GM21825 (cell line): ENCODE results near the gene APLP2.

ENCODE experiments used
- ATAC-seq: cut with Tn5 transposase; IDR thresholded peaks from one replicate; pipeline ENCODE4 v1.9.1; 2021; ENCODE audit warnings: mild to moderate bottlenecking, moderate library complexity; ENCODE audit not compliant: unreplicated experiment

The APLP2 gene

DNA sequence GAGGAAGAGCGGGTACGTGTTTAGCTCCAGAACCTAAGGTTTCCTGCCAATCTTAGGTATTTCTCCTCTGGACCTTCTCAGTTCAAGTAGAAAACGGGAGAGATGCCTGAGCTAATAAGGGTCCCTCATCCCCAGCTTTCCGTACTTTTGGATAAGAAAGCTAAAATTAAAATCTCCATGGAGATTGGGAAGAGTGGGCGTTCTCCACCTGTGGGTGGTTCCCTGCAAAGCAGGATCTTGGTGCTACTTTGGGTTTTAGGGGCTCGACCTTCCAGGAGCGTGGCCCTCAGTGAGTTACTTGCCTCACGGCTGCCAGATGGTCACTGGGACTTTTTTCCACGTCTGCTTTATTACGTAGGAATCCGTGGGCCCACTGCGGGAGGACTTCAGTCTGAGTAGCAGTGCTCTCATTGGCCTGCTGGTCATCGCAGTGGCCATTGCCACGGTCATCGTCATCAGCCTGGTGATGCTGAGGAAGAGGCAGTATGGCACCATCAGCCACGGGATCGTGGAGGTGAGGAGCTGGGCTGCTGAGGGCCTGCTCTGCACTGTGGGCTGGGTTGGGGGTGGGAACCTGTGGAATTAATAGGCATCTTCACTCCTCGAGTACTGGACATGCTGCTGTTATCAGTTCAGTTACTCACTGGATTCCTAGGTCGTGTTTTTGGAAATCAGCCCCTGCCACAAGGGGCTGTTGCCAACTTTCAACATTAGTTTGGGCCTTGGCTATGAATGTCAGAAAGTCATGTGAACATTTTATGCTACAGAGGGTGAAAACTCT lies 72.1 kb downstream of the APLP2 start:
- no peak for ATAC-seq

GRCh38 chr11:130144141-130144540 lies 74.4 kb downstream of the APLP2 start:
- no peak for ATAC-seq

DNA sequence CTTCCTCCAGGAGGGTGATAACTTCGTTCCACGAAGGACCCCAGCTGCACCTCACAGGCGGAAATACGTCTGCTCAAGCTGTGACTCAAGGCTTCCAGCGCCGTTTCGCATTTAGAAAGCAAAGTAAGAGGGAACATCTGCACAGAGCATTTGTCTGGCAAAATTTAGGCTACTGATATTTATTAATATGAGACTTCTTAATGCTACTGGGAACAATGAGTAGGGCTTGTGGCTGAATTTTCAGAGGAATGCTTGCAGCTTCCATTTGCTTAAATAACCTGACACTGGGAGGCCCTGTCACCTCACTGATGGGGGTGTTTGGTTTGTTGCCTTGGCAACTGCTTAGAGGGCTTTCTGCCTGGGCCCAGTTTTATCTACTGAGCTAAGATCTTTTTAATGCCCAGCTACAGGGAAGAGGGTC lies 75.2 kb downstream of the APLP2 start:
- no peak for ATAC-seq

DNA sequence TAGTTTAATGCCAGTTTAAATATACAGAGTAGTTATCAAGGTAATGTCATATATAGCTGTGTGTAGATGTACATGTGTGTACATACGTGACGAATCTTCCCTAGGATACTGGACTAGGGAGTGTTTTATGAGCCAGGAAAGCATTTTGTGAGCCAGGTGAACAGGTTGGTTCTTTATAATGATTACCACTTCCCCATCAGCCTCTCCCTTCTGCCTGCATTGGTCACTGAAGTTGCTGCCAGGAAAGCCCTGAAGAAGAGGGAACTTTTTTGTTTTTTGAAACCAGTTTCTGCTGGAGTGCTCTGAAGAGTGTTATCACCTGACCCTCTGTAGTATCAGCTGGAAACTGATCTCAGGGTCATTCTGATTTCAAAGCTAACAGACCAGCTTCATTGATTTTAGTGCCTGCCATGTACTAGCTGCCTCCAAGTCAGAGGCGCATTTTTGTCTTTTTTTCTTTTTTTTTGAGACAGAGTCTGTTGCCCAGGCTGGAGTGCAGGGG lies 75.7 kb downstream of the APLP2 start:
- ATAC-seq, result no peak

DNA sequence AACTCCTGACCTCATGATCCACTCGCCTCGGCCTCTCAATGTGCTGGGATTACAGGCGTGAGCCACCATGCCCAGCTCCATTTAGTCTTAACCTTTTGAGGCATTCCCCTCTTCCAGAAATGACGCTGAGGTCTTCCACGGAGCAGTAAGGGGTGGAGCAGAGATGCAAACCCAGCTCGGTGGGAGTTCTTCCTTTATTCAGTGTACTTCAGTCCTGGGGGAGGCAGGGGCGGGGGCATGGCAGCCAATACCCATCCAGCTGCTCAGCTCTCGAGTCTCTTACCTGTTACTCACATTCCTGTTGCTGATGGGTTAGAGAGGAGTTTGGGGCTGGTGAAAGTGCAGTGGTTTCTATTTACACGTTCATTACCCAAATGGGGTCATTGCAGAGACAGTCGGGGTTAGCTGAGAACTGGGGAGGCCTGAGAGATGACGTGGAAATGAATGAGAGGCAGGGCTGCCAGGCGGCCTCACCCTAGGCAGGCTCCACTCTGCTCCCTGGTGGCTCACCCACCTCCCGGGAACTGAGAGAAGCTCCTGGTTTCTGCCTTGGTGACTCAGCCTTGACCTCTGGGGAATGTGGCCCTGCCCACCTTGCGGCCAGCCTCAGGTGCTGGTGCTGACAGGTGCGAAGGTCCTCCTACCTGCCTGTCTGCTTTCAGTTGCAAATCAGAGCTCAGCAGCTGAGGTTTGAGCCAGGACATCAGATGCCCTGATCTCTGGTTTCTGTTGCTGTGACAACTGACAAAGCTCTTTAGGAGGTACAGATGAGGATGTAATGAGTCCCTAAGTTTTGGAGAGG lies 76.5 kb downstream of the APLP2 start:
- no peak for ATAC-seq

DNA sequence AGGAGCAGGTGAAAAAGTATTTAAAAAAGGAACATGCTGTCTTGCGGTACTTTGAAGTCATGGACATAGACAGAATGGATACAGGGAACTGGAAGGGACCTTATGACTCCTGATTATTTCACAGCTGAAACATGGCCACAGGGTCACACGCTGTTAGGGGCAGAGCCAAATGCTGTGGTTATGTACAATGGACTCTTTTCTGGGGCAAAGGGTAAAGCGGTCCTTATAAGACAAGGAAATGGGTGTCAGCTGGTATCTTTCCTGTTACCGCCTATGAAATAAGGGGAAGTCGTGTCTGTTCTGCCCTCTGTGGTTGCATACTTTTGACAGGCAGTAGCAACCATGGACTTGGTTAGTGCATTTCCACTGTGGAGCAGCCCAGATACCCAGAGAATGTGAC lies 77.1 kb downstream of the APLP2 start:
- ATAC-seq, result no peak

GRCh38 chr11:130148796-130149326 lies 79.2 kb downstream of the APLP2 start:
- no peak for ATAC-seq

GRCh38 chr11:130150790-130151189 lies 81.1 kb downstream of the APLP2 start:
- peak; percentile 47 for ATAC-seq

- ATAC-seq, result no peak
These were observed 81.5 kb downstream of the APLP2 start for GRCh38 chr11:130151196-130151595.

GRCh38 chr11:130156108-130157022 lies 86.7 kb downstream of the APLP2 start:
- ATAC-seq, result no peak

DNA sequence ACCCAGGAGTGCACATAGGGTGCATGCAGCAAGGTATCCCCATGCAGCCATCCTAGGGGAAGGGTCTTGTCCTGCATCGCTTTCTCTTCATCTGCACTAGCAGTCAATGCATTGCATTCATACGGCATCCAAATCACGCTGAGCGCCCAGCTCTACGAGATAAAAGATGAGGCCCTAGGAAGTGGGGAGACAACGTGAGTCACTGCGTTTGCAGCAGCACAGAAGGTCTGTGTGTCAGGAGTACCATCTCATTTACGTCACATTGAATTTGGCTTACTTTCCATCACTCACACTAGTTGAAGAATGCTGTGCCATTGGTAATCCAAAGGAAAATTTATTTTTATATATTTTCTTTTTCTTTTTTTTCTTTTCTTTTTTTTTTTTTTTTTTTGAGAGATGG lies 87.4 kb downstream of the APLP2 start:
- ATAC-seq, result no peak

DNA sequence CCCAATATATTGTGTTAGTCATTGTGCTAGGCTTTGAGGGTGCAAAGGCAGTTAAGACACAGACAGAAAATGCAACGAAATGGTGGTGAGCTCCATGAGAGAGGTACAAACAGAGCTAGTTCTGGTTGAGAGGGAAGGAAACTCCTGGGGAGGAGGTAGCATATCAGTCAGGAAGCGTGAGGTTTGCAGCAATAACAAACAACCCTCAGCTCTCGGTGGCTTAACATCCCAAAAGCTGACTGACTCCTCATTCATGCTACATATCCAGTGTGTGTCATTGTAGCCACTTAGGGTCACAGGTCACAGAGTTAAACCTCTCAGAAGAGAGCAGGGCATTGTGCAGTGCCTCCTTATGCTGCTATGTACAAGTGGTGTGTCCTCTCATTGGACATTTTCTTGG lies 88.1 kb downstream of the APLP2 start:
- no peak for ATAC-seq

DNA sequence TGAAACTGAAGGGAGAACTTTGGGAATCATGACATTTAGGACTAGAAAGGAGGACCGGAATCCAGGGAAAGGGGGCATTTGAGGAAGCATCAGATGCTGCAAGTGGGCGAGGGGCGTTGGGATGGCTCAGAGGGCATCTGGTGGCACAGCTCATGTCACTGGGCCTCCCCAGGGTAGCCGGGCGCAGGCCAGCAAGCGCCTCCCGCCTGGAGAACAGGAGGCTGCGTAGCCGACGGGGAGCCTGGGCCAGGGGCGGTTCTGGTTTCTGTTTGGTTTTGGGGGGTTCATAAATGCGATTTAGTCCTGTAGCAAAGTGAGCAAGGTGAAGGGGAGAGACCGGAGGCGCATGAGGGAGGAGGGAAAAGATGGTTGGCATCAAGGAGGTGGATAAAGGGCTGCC lies 89.4 kb downstream of the APLP2 start:
- no peak for ATAC-seq

GRCh38 chr11:130159657-130160497 lies 90.2 kb downstream of the APLP2 start, which contains the start of gene ST14:
Gene ST14, plus strand, starts transcription at chr11:130159782. Its CDS starts 198 bp downstream, at chr11:130159980.
- no peak for ATAC-seq

GRCh38 chr11:130160498-130161155 lies 90.9 kb downstream of the APLP2 start:
- ATAC-seq, result no peak

DNA sequence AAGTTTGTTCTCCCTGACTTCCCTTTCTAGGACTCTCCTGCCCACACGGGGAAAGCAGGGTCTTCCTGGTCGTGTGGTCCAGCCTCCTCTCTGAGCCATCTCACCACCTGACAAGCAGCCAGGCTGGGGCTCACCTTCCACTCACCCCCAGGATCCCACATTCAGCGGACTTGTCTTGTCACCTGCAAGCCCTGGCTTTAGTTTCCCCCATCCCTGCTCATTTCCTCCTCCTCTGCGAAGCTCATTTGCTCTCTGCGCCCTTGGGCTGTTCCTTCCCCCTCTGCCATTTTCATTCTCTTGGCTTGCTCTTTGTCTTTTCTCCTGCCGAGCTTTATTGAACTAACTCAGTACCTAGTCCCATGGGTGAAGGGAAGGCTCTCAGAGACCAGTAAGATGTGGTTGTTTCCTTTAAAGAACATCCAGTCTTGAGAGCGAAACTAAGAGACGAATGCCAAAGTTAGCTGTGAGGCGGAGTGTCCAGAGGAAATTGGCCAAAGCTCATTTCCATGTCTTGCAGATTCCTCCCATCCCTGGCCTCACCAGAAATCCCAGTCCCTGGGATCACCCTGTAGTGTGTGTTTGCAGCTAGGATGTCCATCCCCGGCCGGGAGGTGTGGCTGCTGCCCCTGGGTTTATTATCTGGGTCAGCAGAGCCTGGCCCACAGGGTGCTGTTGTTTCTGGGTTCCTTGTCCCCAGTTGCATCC lies 91.9 kb downstream of the APLP2 start:
- ATAC-seq, result no peak

- no peak for ATAC-seq
These were observed 93.0 kb downstream of the APLP2 start for GRCh38 chr11:130162733-130163132.

DNA sequence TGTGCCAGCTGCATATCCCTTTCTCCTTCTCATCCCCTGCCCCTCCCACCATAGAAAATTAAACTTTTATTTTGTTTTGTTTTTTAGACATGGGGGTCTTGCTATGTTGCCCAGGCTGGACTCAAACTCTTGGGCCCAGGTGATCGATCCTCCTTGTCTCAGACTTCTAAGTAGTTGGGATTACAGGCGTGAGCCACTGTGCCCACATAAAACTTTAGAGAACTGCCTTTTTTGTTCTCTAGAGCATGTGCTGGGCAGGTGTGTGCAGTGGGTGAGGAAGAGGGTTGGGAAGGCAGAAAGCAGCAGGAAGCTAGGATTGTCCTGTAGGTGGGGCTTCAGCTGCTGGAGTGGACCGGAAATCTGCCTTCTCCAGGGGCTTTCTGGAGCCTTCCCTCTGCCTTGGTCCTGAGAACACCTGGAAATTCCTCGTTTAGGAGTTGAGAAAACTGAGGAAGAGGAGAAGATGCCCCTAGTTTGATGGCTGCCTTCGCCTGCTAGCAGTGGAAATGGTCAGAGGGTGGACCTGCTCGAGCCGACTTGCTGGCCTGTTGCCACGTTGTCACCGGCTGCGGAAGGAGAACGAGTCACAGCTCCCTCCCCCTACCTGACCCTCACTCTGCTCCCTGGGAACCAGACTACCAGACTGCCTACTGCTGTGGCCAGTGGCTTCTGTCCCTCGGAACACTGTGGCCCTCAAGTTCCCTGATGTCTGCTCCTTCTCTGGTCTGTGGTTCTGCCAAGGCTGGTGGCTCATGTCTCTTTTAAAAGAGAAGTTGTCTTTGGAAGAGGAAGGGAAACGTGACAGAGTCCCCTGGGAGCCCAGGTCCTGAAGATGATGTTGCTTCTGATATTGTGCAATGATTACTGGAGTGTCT lies 93.9 kb downstream of the APLP2 start:
- no peak for ATAC-seq
